NOMO-1 treated with DMSO at 0.1 percent for 48 hours (cell line): ENCODE data around the gene FHDC1.

Experiments used
- DNase-seq: peaks from one replicate; lab custom pipeline; 2025; ENCODE audit not compliant: unreplicated experiment; lab: John Stamatoyannopoulos, UW

FHDC1 gene

DNA sequence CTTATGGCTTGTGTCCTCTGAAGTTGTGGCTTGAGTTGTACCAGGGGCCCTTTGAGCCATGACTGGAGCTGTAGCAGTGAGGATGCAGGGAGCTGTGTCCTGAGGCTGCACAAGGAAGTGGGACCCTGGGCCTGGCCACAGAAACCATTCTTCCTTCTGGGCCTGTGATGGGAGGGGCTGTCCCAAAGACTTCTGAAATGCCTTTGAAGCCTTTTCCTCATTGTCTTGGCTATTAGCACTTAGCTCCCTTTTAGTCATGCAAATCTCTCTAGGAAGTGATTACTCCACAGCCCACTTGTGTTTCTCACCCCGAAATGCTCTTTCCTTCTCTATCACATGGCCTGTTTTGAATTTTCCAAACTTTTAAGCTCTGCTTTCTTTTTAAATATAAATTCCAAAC lies 92.4 kb downstream of the FHDC1 start:
- no peak for DNase-seq
